ENCODE measurements around the gene KCNH6. TPM values are rescaled to one million over a fixed set of nuclear protein-coding genes. Genes with fewer than 3 reads are reported as not detected.

Gene KCNH6
- total RNA-seq, 6 experiments from 2014 or later: not detected

GRCh38 chr17:63528183-63528582, 5.0 kb downstream of the KCNH6 start:
- no peak for TF ChIP-seq CTCF (IDR thresholded peaks at IDR 0.05)
- Mint-ChIP-seq H3K4me1 (ENCODE audit: low read depth) (no peaks in the 10 kb centered on the region), H3K36me3 (ENCODE audit: low read depth) (no peaks in the 10 kb centered on the region), H3K27me3 (ENCODE audit: insufficient read depth) (peaks cover 40% of the 10 kb centered on the region), H3K4me3 (no peak overlapping the region), H3K9me3 (no peaks in the 10 kb centered on the region), H3K27ac (no peak overlapping the region)
- DNase-seq: no peak

GRCh38 chr17:63529711-63530556, 6.8 kb downstream of the KCNH6 start:
- Mint-ChIP-seq H3K27ac (no peak overlapping the region), H3K27me3 (ENCODE audit: insufficient read depth) (peaks cover 40% of the 10 kb centered on the region), H3K4me1 (ENCODE audit: low read depth) (no peaks in the 10 kb centered on the region), H3K4me3 (no peak overlapping the region), H3K36me3 (ENCODE audit: low read depth) (no peaks in the 10 kb centered on the region), H3K9me3 (no peaks in the 10 kb centered on the region)
- no peak for DNase-seq
- TF ChIP-seq CTCF (IDR thresholded peaks at IDR 0.05): no peak

GRCh38 chr17:63530557-63531021, 7.4 kb downstream of the KCNH6 start:
- Mint-ChIP-seq H3K9me3 (no peaks in the 10 kb centered on the region), H3K36me3 (ENCODE audit: low read depth) (no peaks in the 10 kb centered on the region), H3K4me3 (no peak overlapping the region), H3K4me1 (ENCODE audit: low read depth) (no peaks in the 10 kb centered on the region), H3K27ac (no peak overlapping the region), H3K27me3 (ENCODE audit: insufficient read depth) (peaks cover 39% of the 10 kb centered on the region)
- DNase-seq: no peak
- TF ChIP-seq CTCF (IDR thresholded peaks at IDR 0.05): no peak

GRCh38 chr17:63531022-63531965, 8.1 kb downstream of the KCNH6 start:
- no peak overlapping the region for H3K4me3 Mint-ChIP-seq
- H3K27ac Mint-ChIP-seq: no peak overlapping the region
- no peaks in the 10 kb centered on the region for H3K4me1 Mint-ChIP-seq (ENCODE audit: low read depth)
- TF ChIP-seq CTCF (IDR thresholded peaks at IDR 0.05): no peak
- DNase-seq: no peak
- H3K36me3 Mint-ChIP-seq (ENCODE audit: low read depth): no peaks in the 10 kb centered on the region
- H3K27me3 Mint-ChIP-seq (ENCODE audit: insufficient read depth): peaks cover 37% of the 10 kb centered on the region
- no peaks in the 10 kb centered on the region for H3K9me3 Mint-ChIP-seq

- H3K4me1 Mint-ChIP-seq (ENCODE audit: low read depth): no peaks in the 10 kb centered on the region; the same call in 1 of the 2 replicates
- no peak overlapping the region for H3K4me3 Mint-ChIP-seq
Measured at GRCh38 chr17:63533433-63534077, 10.4 kb downstream of the KCNH6 start.

More at GRCh38 chr17:63533433-63534077, 10.4 kb downstream of the KCNH6 start:
- peaks cover 38% of the 10 kb centered on the region for H3K27me3 Mint-ChIP-seq (ENCODE audit: insufficient read depth)
- TF ChIP-seq CTCF (IDR thresholded peaks at IDR 0.05): no peak
- H3K36me3 Mint-ChIP-seq (ENCODE audit: low read depth): no peaks in the 10 kb centered on the region
- no peak overlapping the region for H3K27ac Mint-ChIP-seq
- no peaks in the 10 kb centered on the region for H3K9me3 Mint-ChIP-seq
- no peak for DNase-seq
